Measurements from ENCODE around the gene TLE3. TPM values are rescaled to one million over a fixed set of nuclear protein-coding genes. Genes with fewer than 3 reads are reported as not detected.

The TLE3 gene
- total and polyA plus RNA-seq, 2 of the 13 experiments (the other 11 are each of a cell fraction or from before 2014, with no cell fraction given), result 11.9 to 13.8 TPM

- BruUV-seq (replicated peaks), result no TSS peak
- no peak for TF ChIP-seq ZNF274 (CRISPR knock-in tag; IDR thresholded peaks at IDR 0.05)
- no peak for TF ChIP-seq ZNF354B (CRISPR knock-in tag; IDR thresholded peaks at IDR 0.05)
- TF ChIP-seq HOXA9 (CRISPR knock-in tag; IDR thresholded peaks at IDR 0.05; ENCODE audit: borderline replicate concordance), result no peak
- no peak for TF ChIP-seq RFXAP (CRISPR knock-in tag; IDR thresholded peaks at IDR 0.05; ENCODE audit: borderline replicate concordance)
- no peak for TF ChIP-seq ISX (CRISPR knock-in tag; conservative IDR thresholded peaks at IDR 0.05)
- TF ChIP-seq POGK (CRISPR knock-in tag; conservative IDR thresholded peaks at IDR 0.05), result no peak
- TF ChIP-seq ZSCAN30 (CRISPR knock-in tag; IDR thresholded peaks at IDR 0.05), result no peak
- no peak for TF ChIP-seq CBFB (CRISPR knock-in tag; IDR thresholded peaks at IDR 0.05)
- TF ChIP-seq ZNF784 (CRISPR knock-in tag; IDR thresholded peaks at IDR 0.05; ENCODE audit: borderline replicate concordance), result no peak
- TF ChIP-seq ZNF766 (CRISPR knock-in tag; IDR thresholded peaks at IDR 0.05; ENCODE audit: borderline replicate concordance), result no peak
- TF ChIP-seq HOXA7 (CRISPR knock-in tag; IDR thresholded peaks at IDR 0.05), result 0 out of 2 replicates have a peak, but pooled peaks have one; percentile 2
- no peak for TF ChIP-seq DPF2 (CRISPR knock-in tag; IDR thresholded peaks at IDR 0.05; ENCODE audit: borderline replicate concordance, low read depth)
- no peak for TF ChIP-seq ZSCAN25 (CRISPR knock-in tag; IDR thresholded peaks at IDR 0.05)
- no peak for TF ChIP-seq ZHX2 (IDR thresholded peaks at IDR 0.05; ENCODE audit: low read depth)
- no peak for TF ChIP-seq ZHX2 (CRISPR knock-in tag; IDR thresholded peaks at IDR 0.05; ENCODE audit: borderline replicate concordance)
- TF ChIP-seq TRIM24 (CRISPR knock-in tag; IDR thresholded peaks at IDR 0.05), result no peak
These were observed 42.4 kb upstream of the TLE3 start for GRCh38 chr15:70140025-70140542.

More at GRCh38 chr15:70140025-70140542, 42.4 kb upstream of the TLE3 start:
- H3K4me1 ChIP-seq (ENCODE audit: insufficient read depth, low read length), result peaks cover 23% of the 10 kb centered on the region
- no peak overlapping the region for H3K27ac ChIP-seq (ENCODE audit: extremely low read length, insufficient read depth, low read length)
- ChIA-PET CTCF (ENCODE audit: low intra/inter-chr PET ratio, low total read pairs) (no interaction called here), POLR2A (interaction anchor here (1.0 to 4.5 kb wide), 5 partner anchors 12 to 546 kb away, joined by 3 to 64 read pairs (median 5); partner anchors contain the start of gene TLE3)
- peak overlapping the region; percentile 48 for H3K4me2 ChIP-seq (ENCODE audit: low read depth, low read length)
- peaks cover 42% of the 10 kb centered on the region for H4K20me1 ChIP-seq (ENCODE audit: insufficient read depth, low read length)
- H2AFZ ChIP-seq (ENCODE audit: low read length), result no peak overlapping the region
- no peak overlapping the region for H3K9ac ChIP-seq (ENCODE audit: insufficient read depth, low read depth, low read length)
- H3K36me3 ChIP-seq (replicated peaks in 1 of 2; ENCODE audit: control insufficient read depth in 1 of 2, insufficient read depth in 2 of 2, low read length in 2 of 2), result no peaks in the 10 kb centered on the region
- no peaks in the 10 kb centered on the region for H3K9me3 ChIP-seq (ENCODE audit: low read length)
- H3K79me2 ChIP-seq (ENCODE audit: insufficient read depth, low read length), result no peaks in the 10 kb centered on the region
- FAIRE-seq (no peak), ATAC-seq (no peak), DNase-seq (ENCODE audit: low spot score) (no peak)
- intact Hi-C loops (cut with micrococcal nuclease; ENCODE audit: unreplicated experiment), result loop anchor here (1.0 to 2.0 kb wide), 2 partner anchors 13 to 39 kb away; no protein-coding TSS in a partner anchor
- 0% methylated on average over 1 of the region's 5 CpGs for WGBS (ENCODE audit: low lambda C conversion rate)
- no peak overlapping the region; a peak in 1 of 6 replicates for H3K4me3 ChIP-seq (replicated peaks in 1 of 3; ENCODE audit: insufficient read depth in 1 of 3, low read depth in 2 of 3, low read length in 3 of 3)
- in situ Hi-C loops (cut with HindIII; ENCODE audit: extremely low pct_ligation_motif_present, low pct_unique_long_range_greater_than_20kb), result loop anchor here (25.0 kb wide), 1 partner anchor 553 kb away; no protein-coding TSS in a partner anchor
- H3K27me3 ChIP-seq (ENCODE audit: control insufficient read depth in 1 of 2, insufficient read depth in 2 of 2, low read length in 2 of 2), result peaks cover 10 to 87% of the 10 kb centered on the region in 2 experiments
